Measurements from ENCODE around the gene TCP10L.

DNA sequence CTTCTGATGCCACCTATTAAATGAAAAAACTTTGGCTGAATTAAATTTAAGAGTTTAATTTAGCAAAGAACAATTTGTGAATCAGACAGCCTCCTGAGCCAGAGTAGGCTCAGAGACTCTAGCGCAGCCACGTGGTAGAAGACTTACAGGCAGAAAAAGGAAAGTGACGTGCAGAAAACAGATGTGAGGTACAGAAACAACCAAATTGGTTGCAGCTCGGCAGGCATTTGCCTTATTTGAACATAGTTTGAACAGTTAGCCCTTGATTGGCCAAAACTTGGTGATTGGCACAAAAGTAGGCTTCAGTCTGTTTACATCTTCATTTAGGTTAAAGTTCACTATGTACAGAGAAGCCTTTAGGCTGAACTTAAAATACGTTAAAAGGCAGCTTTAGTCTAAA lies 22.9 kb downstream of the TCP10L start:
- TF ChIP-seq EZH2 (IDR thresholded peaks at IDR 0.05; ENCODE audit: insufficient read depth, poor library complexity, severe bottlenecking), result no peak
- no peak for TF ChIP-seq EZH2phosphoT487 (IDR thresholded peaks at IDR 0.05; ENCODE audit: insufficient read depth, low read depth)

Measured in GM23248 (cell line).